ENCODE measurements around the gene TMOD1.

DNA sequence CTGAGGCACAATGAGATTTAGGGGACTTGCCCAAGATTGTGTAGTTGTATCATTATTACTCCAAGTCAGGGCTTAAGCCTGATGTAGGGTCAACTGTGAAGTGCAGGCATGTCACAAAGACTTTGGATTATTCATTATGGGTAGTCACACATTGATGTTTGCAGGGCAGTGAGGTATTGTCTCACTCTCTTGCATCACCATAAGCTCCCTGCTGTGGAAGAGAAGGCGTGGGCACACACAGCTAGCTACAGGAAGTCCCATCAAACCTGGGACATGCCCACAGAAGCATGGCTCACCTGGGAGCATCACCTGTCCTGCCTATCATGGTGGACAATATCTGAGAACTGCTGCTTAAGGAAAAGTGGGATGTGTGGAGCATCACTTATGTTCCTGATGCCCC is 42.1 kb downstream of the TMOD1 start:
- TF ChIP-seq, protein P1, sequence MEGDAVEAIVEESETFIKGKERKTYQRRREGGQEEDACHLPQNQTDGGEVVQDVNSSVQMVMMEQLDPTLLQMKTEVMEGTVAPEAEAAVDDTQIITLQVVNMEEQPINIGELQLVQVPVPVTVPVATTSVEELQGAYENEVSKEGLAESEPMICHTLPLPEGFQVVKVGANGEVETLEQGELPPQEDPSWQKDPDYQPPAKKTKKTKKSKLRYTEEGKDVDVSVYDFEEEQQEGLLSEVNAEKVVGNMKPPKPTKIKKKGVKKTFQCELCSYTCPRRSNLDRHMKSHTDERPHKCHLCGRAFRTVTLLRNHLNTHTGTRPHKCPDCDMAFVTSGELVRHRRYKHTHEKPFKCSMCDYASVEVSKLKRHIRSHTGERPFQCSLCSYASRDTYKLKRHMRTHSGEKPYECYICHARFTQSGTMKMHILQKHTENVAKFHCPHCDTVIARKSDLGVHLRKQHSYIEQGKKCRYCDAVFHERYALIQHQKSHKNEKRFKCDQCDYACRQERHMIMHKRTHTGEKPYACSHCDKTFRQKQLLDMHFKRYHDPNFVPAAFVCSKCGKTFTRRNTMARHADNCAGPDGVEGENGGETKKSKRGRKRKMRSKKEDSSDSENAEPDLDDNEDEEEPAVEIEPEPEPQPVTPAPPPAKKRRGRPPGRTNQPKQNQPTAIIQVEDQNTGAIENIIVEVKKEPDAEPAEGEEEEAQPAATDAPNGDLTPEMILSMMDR (IDR thresholded peaks at IDR 0.05): no peak
- TF ChIP-seq POLR2AphosphoS5 (IDR thresholded peaks at IDR 0.05) (no peak), POLR2A (IDR thresholded peaks at IDR 0.05) (no peak)

All from breast epithelium (tissue), 3 donors.